Keratinocyte (primary cell): ENCODE results near the gene SLC24A5. TPM values are rescaled to one million over a fixed set of nuclear protein-coding genes. Genes with fewer than 3 reads are reported as not detected.

Experiments used
- DNase-seq: peaks from one replicate; pipeline ENCODE4 v3.0.0-alpha.2; 2011; ENCODE audit warnings: low read depth, missing footprints, low spot score
- FAIRE-seq: peaks from 2 replicates; lab custom pipeline; 2011; peaks lifted over from hg19 to GRCh38; lab: Jason Lieb, UNC
- H2AFZ ChIP-seq: 2 replicates; pipeline ENCODE4 v1.6.0; 2012; ENCODE audit warnings: low read length, control low read depth, inconsistent platforms; ENCODE audit not compliant: control insufficient read depth
- H3K27ac ChIP-seq: 2 replicates; pipeline ENCODE4 v1.5.1; 2011; ENCODE audit warnings: low read length; ENCODE audit not compliant: control insufficient read depth, insufficient read depth
- H3K27me3 ChIP-seq: 3 replicates; pipeline ENCODE4 v1.6.0; 2011; ENCODE audit warnings: low read length; ENCODE audit not compliant: control insufficient read depth, insufficient read depth; ENCODE audit errors: extremely low read depth
- H3K36me3 ChIP-seq, 2 experiments: 2 replicates in 1 of 2; 3 replicates in 1 of 2; pipeline ENCODE4 v1.5.1; 2011; ENCODE audit warnings: low read length in 2 of 2, mild to moderate bottlenecking in 1 of 2; ENCODE audit not compliant: control insufficient read depth in 2 of 2, insufficient read depth in 2 of 2; ENCODE audit errors: extremely low read depth in 1 of 2
- H3K4me1 ChIP-seq: 3 replicates; pipeline ENCODE4 v1.5.1; 2011; ENCODE audit warnings: low read length; ENCODE audit not compliant: control insufficient read depth, insufficient read depth; ENCODE audit errors: extremely low read depth
- H3K4me2 ChIP-seq: 3 replicates; pipeline ENCODE4 v1.6.0; 2011; ENCODE audit warnings: low read depth, low read length; ENCODE audit not compliant: control insufficient read depth, insufficient read depth; ENCODE audit errors: extremely low read depth
- H3K4me3 ChIP-seq, 3 experiments: fragments of 200-600 bp in 1 of 3; sonication (generic) in 1 of 3; 2 replicates in 2 of 3; 3 replicates in 1 of 3; pipeline ENCODE4 v1.5.1; 2011 to 2016; ENCODE audit warnings: low read length in 3 of 3, mild to moderate bottlenecking in 3 of 3, control low read depth in 2 of 3, inconsistent platforms in 1 of 3, low read depth in 1 of 3, mixed read lengths in 1 of 3, mixed run types in 1 of 3, moderate library complexity in 1 of 3; ENCODE audit not compliant: control insufficient read depth in 2 of 3, insufficient read depth in 2 of 3; ENCODE audit errors: extremely low read depth in 1 of 3
- H3K79me2 ChIP-seq: 2 replicates; pipeline ENCODE4 v1.6.0; 2012; ENCODE audit warnings: low read length; ENCODE audit not compliant: control insufficient read depth, insufficient read depth
- H3K9ac ChIP-seq: 3 replicates; pipeline ENCODE4 v1.6.0; 2011; ENCODE audit warnings: low read length; ENCODE audit not compliant: control insufficient read depth, insufficient read depth; ENCODE audit errors: extremely low read depth
- H3K9me1 ChIP-seq: 3 replicates; pipeline ENCODE4 v1.6.0; 2011; ENCODE audit warnings: low read length; ENCODE audit not compliant: control insufficient read depth, insufficient read depth; ENCODE audit errors: extremely low read depth
- H3K9me3 ChIP-seq: 2 replicates; pipeline ENCODE4 v1.5.1; 2012; ENCODE audit warnings: low read depth, low read length; ENCODE audit not compliant: control insufficient read depth
- H4K20me1 ChIP-seq: 3 replicates; pipeline ENCODE4 v1.6.0; 2011; ENCODE audit warnings: low read length; ENCODE audit not compliant: control insufficient read depth, insufficient read depth; ENCODE audit errors: extremely low read depth
- CTCF ChIP-seq, 3 experiments: IDR thresholded peaks in 1 of 3; conservative IDR thresholded peaks in 1 of 3; optimal IDR thresholded peaks in 1 of 3; 2 replicates in 2 of 3; 3 replicates in 1 of 3; pipeline versions ENCODE3 to v1.5.1; 2011; ENCODE audit warnings: low read length in 3 of 3, mild to moderate bottlenecking in 3 of 3, moderate library complexity in 2 of 3, control low read depth in 1 of 3, inconsistent platforms in 1 of 3; ENCODE audit not compliant: insufficient read depth in 2 of 3; ENCODE audit errors: extremely low read depth in 1 of 3
- EZH2 ChIP-seq: IDR thresholded peaks from one replicate; pipeline ENCODE4 v1.6.1; 2012; ENCODE audit warnings: inconsistent platforms, mild to moderate bottlenecking, low read length, moderate library complexity
- dilution Hi-C: fragments of 300-500 bp; cut with MboI; formaldehyde crosslinking; loops from one replicate; pipeline ENCODE4 v1.7.0; 2020; ENCODE audit warnings: low sequenced_read_pairs; ENCODE audit not compliant: extremely low pct_ligation_motif_present
- polyA plus RNA-seq, 5 experiments: library from polyadenylated mRNA; depleted of rRNA in 3 of 5; stranded (reverse) in 3 of 5; stranded (forward) in 1 of 5; unstranded in 1 of 5; fragments of >200 nt; gene quantifications; 1 replicate in 1 of 5; 2 replicates in 3 of 5; 3 replicates in 1 of 5; pipeline versions ENCODE4 v1.2.1 to v1.2.3, GENCODE V29; 2011 to 2012; ENCODE audit warnings: missing spikeins in 2 of 5, low read depth in 1 of 5, low replicate concordance in 1 of 5

Gene SLC24A5
- polyA plus RNA-seq, 1 donor (not counting 4 experiments of a cell fraction or from before 2014, with no cell fraction given): 0.04 TPM

GRCh38 chr15:48131324-48131723 is 10.5 kb downstream of the SLC24A5 start:
- H3K9me3 ChIP-seq: no peaks in the 10 kb centered on the region
- no peaks in the 10 kb centered on the region for H3K79me2 ChIP-seq
- dilution Hi-C loops: no loop called here
- H3K9ac ChIP-seq: no peak overlapping the region
- H3K27me3 ChIP-seq: no peaks in the 10 kb centered on the region
- FAIRE-seq (no peak), DNase-seq (no peak)
- no peaks in the 10 kb centered on the region for H4K20me1 ChIP-seq
- no peaks in the 10 kb centered on the region for H3K36me3 ChIP-seq
- no peaks in the 10 kb centered on the region for H3K4me1 ChIP-seq
- no peak overlapping the region for H3K4me2 ChIP-seq
- TF ChIP-seq CTCF (optimal IDR thresholded peaks at IDR 0.05 in 1 of 3, IDR thresholded peaks at IDR 0.05 in 1 of 3, conservative IDR thresholded peaks at IDR 0.05 in 1 of 3; ENCODE audit: extremely low read depth in 1 of 3, insufficient read depth in 2 of 3, low read length in 3 of 3) (no peak), EZH2 (no peak)
- H2AFZ ChIP-seq: no peak overlapping the region
- no peaks in the 10 kb centered on the region for H3K9me1 ChIP-seq
- no peak overlapping the region for H3K4me3 ChIP-seq
- no peak overlapping the region for H3K27ac ChIP-seq

GRCh38 chr15:48132874-48133273 is 12.1 kb downstream of the SLC24A5 start:
- Histone ChIP-seq H3K4me2 (no peak overlapping the region), H3K4me1 (no peaks in the 10 kb centered on the region), H3K27ac (no peak overlapping the region), H4K20me1 (no peaks in the 10 kb centered on the region), H3K4me3 (no peak overlapping the region), H2AFZ (no peak overlapping the region), H3K9me1 (no peaks in the 10 kb centered on the region), H3K9ac (no peak overlapping the region), H3K36me3 (no peaks in the 10 kb centered on the region), H3K9me3 (no peaks in the 10 kb centered on the region), H3K27me3 (no peaks in the 10 kb centered on the region), H3K79me2 (no peaks in the 10 kb centered on the region)
- FAIRE-seq (no peak), DNase-seq (no peak)
- TF ChIP-seq CTCF (optimal IDR thresholded peaks at IDR 0.05 in 1 of 3, IDR thresholded peaks at IDR 0.05 in 1 of 3, conservative IDR thresholded peaks at IDR 0.05 in 1 of 3; ENCODE audit: extremely low read depth in 1 of 3, insufficient read depth in 2 of 3, low read length in 3 of 3) (no peak), EZH2 (no peak)
- dilution Hi-C loops: no loop called here
